ENCODE data around the gene NQO1.

DNA sequence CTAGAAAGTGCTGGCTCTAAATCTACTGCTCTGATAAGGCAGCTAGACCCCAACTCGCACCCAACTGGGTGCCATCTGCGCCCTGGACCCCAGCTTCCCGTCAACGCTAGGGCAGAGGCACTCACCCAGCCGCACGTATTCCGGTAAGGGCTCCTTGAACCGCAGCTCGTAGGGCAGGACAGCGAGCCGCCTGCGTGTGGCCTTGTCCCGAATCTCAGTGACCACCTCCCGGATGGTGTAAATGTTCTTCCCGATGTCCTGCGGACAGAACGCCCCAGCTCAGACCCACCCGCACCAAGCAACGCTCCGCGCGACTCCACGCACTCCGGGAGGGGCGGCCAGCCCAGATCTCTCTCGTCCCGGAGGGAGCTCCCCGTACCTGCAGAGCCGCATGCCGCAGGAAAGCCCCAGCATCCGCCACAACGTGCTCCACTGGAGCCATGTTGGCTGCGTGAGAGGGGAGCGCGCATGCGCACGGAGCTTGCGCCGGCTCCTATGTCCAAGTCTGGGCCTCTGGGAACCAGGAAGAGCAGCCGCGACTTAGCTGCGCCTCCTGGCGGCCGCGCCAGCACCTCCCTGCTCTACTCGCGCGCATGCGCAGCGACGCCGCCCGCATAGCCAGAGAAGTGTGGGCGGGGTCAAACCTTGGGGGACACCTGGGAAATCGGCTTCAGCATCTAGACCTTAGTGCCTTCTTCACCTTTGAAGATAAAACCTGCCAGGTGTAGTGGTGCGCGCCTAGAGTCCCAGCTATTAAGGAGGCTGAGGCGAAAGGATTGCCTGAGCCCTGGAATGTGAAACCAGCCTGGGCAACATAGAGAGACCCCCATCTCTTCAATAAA is 28.3 kb upstream of the NQO1 start, which contains the start of gene NOB1:
- TF ChIP-seq CTCF (conservative IDR thresholded peaks at IDR 0.05; ENCODE audit: low read length) (peak; percentile 87), EZH2phosphoT487 (IDR thresholded peaks at IDR 0.05; ENCODE audit: borderline replicate concordance) (no peak)
